Thymus (tissue), 11 donors: ENCODE results near the gene ZAP70. TPM values are rescaled to one million over a fixed set of nuclear protein-coding genes. Genes with fewer than 3 reads are reported as not detected.

Source experiments
- DNase-seq, 9 donors: peaks; one replicate each; pipeline ENCODE4 v3.0.0-alpha.2; 2013; ENCODE audit warnings: low spot score in 9 of 9, low read depth in 6 of 9, missing footprints in 1 of 9
- H3K27ac ChIP-seq, 2 donors: one replicate each; pipeline ENCODE4 v1.5.1; 2013; ENCODE audit warnings: control low read depth in 1 of 2, low read depth in 1 of 2, low read length in 1 of 2, mild to moderate bottlenecking in 1 of 2, moderate library complexity in 1 of 2
- H3K27me3 ChIP-seq, 2 donors: one replicate each; pipeline ENCODE4 v1.5.1; 2013; ENCODE audit warnings: low read length in 1 of 2; ENCODE audit not compliant: control insufficient read depth in 2 of 2, insufficient read depth in 1 of 2
- H3K36me3 ChIP-seq, 2 donors: one replicate each; pipeline ENCODE4 v1.5.1; 2013; ENCODE audit warnings: low read length in 1 of 2, mild to moderate bottlenecking in 1 of 2, moderate library complexity in 1 of 2; ENCODE audit not compliant: control insufficient read depth in 2 of 2, insufficient read depth in 2 of 2
- H3K4me1 ChIP-seq, 2 donors: one replicate each; pipeline ENCODE4 v1.5.1; 2013; ENCODE audit warnings: low read length in 2 of 2; ENCODE audit not compliant: control insufficient read depth in 2 of 2, insufficient read depth in 2 of 2
- H3K4me3 ChIP-seq, 2 donors: one replicate each; pipeline ENCODE4 v1.5.1; 2013; ENCODE audit warnings: low read length in 2 of 2, control low read depth in 1 of 2, mild to moderate bottlenecking in 1 of 2
- H3K9me3 ChIP-seq, 2 donors: one replicate each; pipeline ENCODE4 v1.5.1; 2013; ENCODE audit warnings: low read length in 1 of 2, mild to moderate bottlenecking in 1 of 2; ENCODE audit not compliant: control insufficient read depth in 2 of 2, insufficient read depth in 1 of 2
- WGBS: extraction: QIAGEN DNeasy Blood & Tissue Kit; methylation state at CpG from one replicate; pipeline ENCODE4 v1.1.7; 2013; 5-methylcytosine and 5-hydroxymethylcytosine counted together
- polyA plus RNA-seq: library from polyadenylated mRNA; stranded (reverse); fragments of 200-250 nt; gene quantifications from one replicate; pipeline ENCODE4 v1.2.3, GENCODE V29; 2013
- total RNA-seq: library from RNA; stranded (reverse); fragments of 120-200 nt; gene quantifications from one replicate; pipeline ENCODE4 v1.2.4, GENCODE V29; 2013
- donor health status: healthy.

Gene ZAP70
- total and polyA plus RNA-seq, 2 donors = 160 to 217 TPM

- Histone ChIP-seq H3K4me1 (peaks cover 0 to 12% of the 10 kb centered on the region in 2 donors), H3K27me3 (no peaks in the 10 kb centered on the region), H3K4me3 (no peak overlapping the region), H3K9me3 (no peaks in the 10 kb centered on the region), H3K36me3 (peaks cover 45 to 52% of the 10 kb centered on the region in 2 donors), H3K27ac (no peak overlapping the region)
- 95% methylated on average over 1 of the region's 1 CpG for WGBS
- DNase-seq = no peak
Measured at GRCh38 chr2:97758131-97758705, 44.8 kb downstream of the ZAP70 start.

GRCh38 chr2:97759727-97760407 is 46.5 kb downstream of the ZAP70 start:
- no peaks in the 10 kb centered on the region for H3K27me3 ChIP-seq
- H3K27ac ChIP-seq = no peak overlapping the region
- peaks cover 50 to 63% of the 10 kb centered on the region in 2 donors for H3K36me3 ChIP-seq
- H3K4me1 ChIP-seq = peaks cover 0 to 9% of the 10 kb centered on the region in 2 donors
- no peak overlapping the region for H3K4me3 ChIP-seq
- WGBS = 98% methylated on average over 9 of the region's 9 CpGs
- H3K9me3 ChIP-seq = no peaks in the 10 kb centered on the region
- DNase-seq = no peak

GRCh38 chr2:97760480-97761049 is 47.2 kb downstream of the ZAP70 start:
- Histone ChIP-seq H3K27me3 (no peaks in the 10 kb centered on the region), H3K4me3 (no peak overlapping the region), H3K27ac (no peak overlapping the region), H3K9me3 (no peaks in the 10 kb centered on the region), H3K36me3 (peaks cover 50 to 68% of the 10 kb centered on the region in 2 donors), H3K4me1 (peaks cover 0 to 5% of the 10 kb centered on the region in 2 donors)
- WGBS = 98% methylated on average over 17 of the region's 17 CpGs
- DNase-seq = no peak

- no peak overlapping the region for H3K4me3 ChIP-seq
- H3K27me3 ChIP-seq = no peaks in the 10 kb centered on the region
- DNase-seq = no peak
- WGBS = 87% methylated on average over 23 of the region's 23 CpGs
- H3K9me3 ChIP-seq = no peaks in the 10 kb centered on the region
- H3K36me3 ChIP-seq = peaks cover 46 to 71% of the 10 kb centered on the region in 2 donors
- no peak overlapping the region for H3K27ac ChIP-seq
- H3K4me1 ChIP-seq = peaks cover 0 to 2% of the 10 kb centered on the region in 2 donors
Measured at GRCh38 chr2:97761192-97761591, 47.8 kb downstream of the ZAP70 start.

- H3K4me3 ChIP-seq = no peak overlapping the region
- peaks cover 35 to 62% of the 10 kb centered on the region in 2 donors for H3K36me3 ChIP-seq
- no peaks in the 10 kb centered on the region for H3K9me3 ChIP-seq
- DNase-seq = no peak
- H3K27ac ChIP-seq = no peak overlapping the region
- WGBS = 98% methylated on average over 20 of the region's 20 CpGs
- H3K4me1 ChIP-seq = peaks cover 0 to 2% of the 10 kb centered on the region in 2 donors
- H3K27me3 ChIP-seq = no peaks in the 10 kb centered on the region
Measured at GRCh38 chr2:97763176-97763845, 49.9 kb downstream of the ZAP70 start.

- DNase-seq = no peak
- WGBS = 96% methylated on average over 11 of the region's 11 CpGs
- H3K9me3 ChIP-seq = no peaks in the 10 kb centered on the region
- no peaks in the 10 kb centered on the region for H3K27me3 ChIP-seq
- H3K27ac ChIP-seq = no peak overlapping the region
- H3K36me3 ChIP-seq = peaks cover 26 to 50% of the 10 kb centered on the region in 2 donors
- H3K4me1 ChIP-seq = peaks cover 0 to 2% of the 10 kb centered on the region in 2 donors
- no peak overlapping the region for H3K4me3 ChIP-seq
Measured at GRCh38 chr2:97764559-97765263, 51.3 kb downstream of the ZAP70 start.

- H3K9me3 ChIP-seq = no peaks in the 10 kb centered on the region
- peaks cover 20 to 41% of the 10 kb centered on the region in 2 donors for H3K36me3 ChIP-seq
- WGBS = 96% methylated on average over 4 of the region's 4 CpGs
- H3K4me3 ChIP-seq = no peak overlapping the region
- H3K4me1 ChIP-seq = no peaks in the 10 kb centered on the region
- no peaks in the 10 kb centered on the region for H3K27me3 ChIP-seq
- H3K27ac ChIP-seq = no peak overlapping the region
- DNase-seq = no peak
Measured at GRCh38 chr2:97765933-97766332, 52.6 kb downstream of the ZAP70 start.

- 92% methylated on average over 5 of the region's 5 CpGs for WGBS
- no peaks in the 10 kb centered on the region for H3K4me1 ChIP-seq
- no peak overlapping the region for H3K27ac ChIP-seq
- H3K27me3 ChIP-seq = no peaks in the 10 kb centered on the region
- peaks cover 14 to 36% of the 10 kb centered on the region in 2 donors for H3K36me3 ChIP-seq
- no peak for DNase-seq
- no peak overlapping the region for H3K4me3 ChIP-seq
- H3K9me3 ChIP-seq = no peaks in the 10 kb centered on the region
Measured at GRCh38 chr2:97766567-97766966, 53.2 kb downstream of the ZAP70 start.
